Mesenchymal stem cell (in vitro differentiated cells and primary cell): ENCODE data around the gene METTL13.
A peak's percentile ranks its signal among the peaks of the same experiment; 100 is the strongest.

Experiments used
- DNase-seq: peaks from one replicate; pipeline ENCODE4 v3.0.0-alpha.2; 2013
- H2AFZ ChIP-seq: one replicate; pipeline ENCODE4 v1.6.1; 2013; ENCODE audit warnings: low read depth, mild to moderate bottlenecking, control low read depth, inconsistent platforms, low read length, moderate library complexity
- H2AK5ac ChIP-seq: 2 replicates; pipeline ENCODE4 v1.6.1; 2013; ENCODE audit warnings: low read length, moderate library complexity, mild to moderate bottlenecking, inconsistent platforms; ENCODE audit not compliant: severe bottlenecking
- H2BK120ac ChIP-seq: one replicate; pipeline ENCODE4 v1.6.1; 2013; ENCODE audit warnings: low read depth, mild to moderate bottlenecking, inconsistent platforms, low read length, moderate library complexity
- H2BK12ac ChIP-seq, 2 experiments: one replicate each; pipeline ENCODE4 v1.6.1; 2013; ENCODE audit warnings: inconsistent platforms in 2 of 2, low read length in 2 of 2, mild to moderate bottlenecking in 2 of 2, moderate library complexity in 2 of 2, control low read depth in 1 of 2
- H2BK15ac ChIP-seq: one replicate; pipeline ENCODE4 v1.6.1; 2013; ENCODE audit warnings: mild to moderate bottlenecking, low read depth, inconsistent platforms; ENCODE audit not compliant: poor library complexity, severe bottlenecking
- H2BK5ac ChIP-seq: 2 replicates; pipeline ENCODE4 v1.6.1; 2013; ENCODE audit warnings: low read depth, mild to moderate bottlenecking, low read length, control low read depth, inconsistent platforms; ENCODE audit not compliant: poor library complexity, severe bottlenecking
- H3K14ac ChIP-seq, 2 experiments: one replicate each; pipeline ENCODE4 v1.6.1; 2013; ENCODE audit warnings: inconsistent platforms in 2 of 2, low read length in 2 of 2, control low read depth in 1 of 2, mild to moderate bottlenecking in 1 of 2, moderate library complexity in 1 of 2
- H3K18ac ChIP-seq, 2 experiments: one replicate each; pipeline ENCODE4 v1.6.1; 2013; ENCODE audit warnings: inconsistent platforms in 2 of 2, low read length in 2 of 2, control low read depth in 1 of 2, low read depth in 1 of 2, mild to moderate bottlenecking in 1 of 2
- H3K23ac ChIP-seq, 2 experiments: one replicate each; pipeline ENCODE4 v1.6.1; 2013; ENCODE audit warnings: inconsistent platforms in 2 of 2, low read length in 2 of 2, mild to moderate bottlenecking in 2 of 2, moderate library complexity in 2 of 2, control low read depth in 1 of 2
- H3K27ac ChIP-seq: 2 replicates; pipeline ENCODE4 v1.5.1; 2013; ENCODE audit warnings: mild to moderate bottlenecking, moderate library complexity, low read length, control low read depth, inconsistent platforms; ENCODE audit not compliant: poor library complexity, severe bottlenecking
- H3K27me3 ChIP-seq, 2 experiments: 2 replicates each; pipeline versions ENCODE4 v1.6.1 to v1.7.0; 2013; ENCODE audit warnings: low read length in 2 of 2, mild to moderate bottlenecking in 2 of 2, moderate library complexity in 2 of 2, control low read depth in 1 of 2, inconsistent platforms in 1 of 2; ENCODE audit not compliant: control insufficient read depth in 1 of 2, insufficient read depth in 1 of 2
- H3K36me3 ChIP-seq, 2 experiments: 2 replicates each; pipeline versions ENCODE4 v1.6.1 to v1.7.0; 2013; ENCODE audit warnings: low read length in 2 of 2, control low read depth in 1 of 2, inconsistent platforms in 1 of 2, low read depth in 1 of 2, mild to moderate bottlenecking in 1 of 2; ENCODE audit not compliant: insufficient read depth in 2 of 2, control insufficient read depth in 1 of 2
- H3K4ac ChIP-seq, 2 experiments: one replicate each; pipeline ENCODE4 v1.6.1; 2013; ENCODE audit warnings: inconsistent platforms in 2 of 2, low read length in 2 of 2, mild to moderate bottlenecking in 2 of 2, moderate library complexity in 2 of 2, control low read depth in 1 of 2, low read depth in 1 of 2
- H3K4me1 ChIP-seq: 2 replicates; pipeline ENCODE4 v1.6.1; 2013; ENCODE audit warnings: low read depth, low read length, control low read depth; ENCODE audit not compliant: control insufficient read depth, insufficient read depth
- H3K4me2 ChIP-seq: 2 replicates; pipeline ENCODE4 v1.6.1; 2013; ENCODE audit warnings: low read length, mild to moderate bottlenecking, inconsistent platforms; ENCODE audit not compliant: poor library complexity, severe bottlenecking
- H3K4me3 ChIP-seq, 2 experiments: 2 replicates each; pipeline versions ENCODE4 v1.5.1 to v1.7.0; 2013; ENCODE audit warnings: low read length in 2 of 2, mild to moderate bottlenecking in 2 of 2, control low read depth in 1 of 2, low read depth in 1 of 2; ENCODE audit not compliant: insufficient read depth in 1 of 2
- H3K79me1 ChIP-seq: replicated peaks from 2 replicates; pipeline ENCODE4 v1.6.1; 2013; ENCODE audit warnings: mild to moderate bottlenecking, control low read depth, low read length, inconsistent platforms; ENCODE audit not compliant: poor library complexity, severe bottlenecking
- H3K9ac ChIP-seq: 2 replicates; pipeline ENCODE4 v1.7.0; 2013; ENCODE audit warnings: mild to moderate bottlenecking, low read length, moderate library complexity
- H3K9me3 ChIP-seq: 2 replicates; pipeline ENCODE4 v1.7.0; 2013; ENCODE audit warnings: mild to moderate bottlenecking, low read length; ENCODE audit not compliant: control insufficient read depth
- H4K8ac ChIP-seq: one replicate; pipeline ENCODE4 v1.6.1; 2013; ENCODE audit warnings: inconsistent platforms, mild to moderate bottlenecking, low read length, moderate library complexity
- H4K91ac ChIP-seq: one replicate; pipeline ENCODE4 v1.6.1; 2013; ENCODE audit warnings: mild to moderate bottlenecking, low read length, inconsistent platforms
- WGBS: methylation state at CpG from one replicate; pipeline ENCODE4 v1.1.7; 2013; ENCODE audit warnings: mixed read lengths; 5-methylcytosine and 5-hydroxymethylcytosine counted together

METTL13 gene

DNA sequence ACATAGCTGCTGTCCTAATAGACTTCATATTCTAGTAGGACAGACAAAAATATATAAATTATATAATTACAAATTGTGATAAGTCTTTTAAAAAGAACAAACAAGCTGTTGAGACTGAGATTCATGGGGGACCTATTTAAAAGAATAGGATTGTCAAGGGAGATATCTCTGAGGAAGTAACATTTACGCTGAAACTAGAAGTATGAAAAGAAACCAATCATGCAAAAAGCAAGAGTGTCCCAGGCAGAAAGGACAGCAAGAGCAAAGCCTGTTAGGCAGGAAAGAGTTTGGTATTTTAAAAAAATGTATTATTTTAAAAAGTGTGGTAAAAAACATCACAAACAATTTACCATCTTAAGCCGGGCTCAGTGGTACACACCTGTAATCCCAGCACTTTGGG is 9.1 kb upstream of the METTL13 start:
- Histone ChIP-seq H3K4me1 (no peaks in the 10 kb centered on the region), H3K79me1 (no peaks in the 10 kb centered on the region), H2BK120ac (no peak overlapping the region), H2AFZ (no peak overlapping the region), H3K36me3 (no peaks in the 10 kb centered on the region), H2BK12ac (no peak overlapping the region), H2AK5ac (no peak overlapping the region), H3K9ac (no peak overlapping the region), H2BK5ac (no peak overlapping the region), H3K18ac (no peak overlapping the region), H4K8ac (no peak overlapping the region), H4K91ac (no peak overlapping the region), H3K4me3 (no peak overlapping the region), H3K14ac (no peak overlapping the region), H3K4me2 (no peak overlapping the region), H3K23ac (no peak overlapping the region), H2BK15ac (no peak overlapping the region), H3K4ac (no peak overlapping the region), H3K27ac (no peak overlapping the region), H3K9me3 (no peaks in the 10 kb centered on the region), H3K27me3 (no peaks in the 10 kb centered on the region)
- 91% methylated on average over 2 of the region's 2 CpGs for WGBS
- DNase-seq: no peak

DNA sequence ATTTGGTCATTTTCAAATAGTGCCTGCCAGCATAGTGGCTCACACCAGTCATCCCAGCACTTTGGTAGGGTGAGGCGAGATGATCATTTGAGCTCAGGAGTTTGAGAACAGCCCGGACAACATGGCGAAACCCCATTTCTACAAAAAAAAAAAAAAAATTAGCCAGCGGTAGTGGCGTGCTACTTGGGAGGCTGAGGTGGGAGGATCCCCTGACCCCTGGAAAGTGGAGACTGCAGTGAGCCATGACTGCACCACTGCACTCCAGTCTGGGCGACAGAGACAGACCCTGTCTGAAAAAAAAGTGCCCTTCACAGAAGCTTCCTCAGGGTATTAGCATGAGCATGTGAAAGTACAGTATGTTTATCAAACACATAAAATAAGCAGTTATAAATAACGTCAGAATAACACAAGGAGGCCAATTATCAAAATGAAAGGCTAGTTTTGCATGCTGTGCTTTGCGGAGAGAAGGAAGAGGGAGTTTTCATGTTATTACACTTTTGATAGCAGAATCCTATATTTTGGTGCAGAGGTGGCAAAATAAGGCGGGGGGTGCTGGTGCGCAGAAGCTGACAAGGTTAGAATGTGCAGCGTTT is 781 bp upstream of the METTL13 start:
- Histone ChIP-seq H3K23ac (no peak overlapping the region), H3K9ac (peak overlapping the region; percentile 86), H2BK12ac (no peak overlapping the region), H4K8ac (peak overlapping the region; percentile 92), H3K4me3 (peak overlapping the region; percentile 35 to 79), H3K14ac (no peak overlapping the region), H3K18ac (peak overlapping the region in 1 of 2 experiments; percentile 77), H2AK5ac (peak overlapping the region; percentile 57), H2BK5ac (no peak overlapping the region), H3K79me1 (peaks cover 23% of the 10 kb centered on the region), H3K27ac (peak overlapping the region; percentile 95), H2BK15ac (no peak overlapping the region), H4K91ac (peak overlapping the region; percentile 63), H2BK120ac (no peak overlapping the region), H3K9me3 (no peaks in the 10 kb centered on the region), H3K4ac (peak overlapping the region; percentile 28 to 56), H3K4me2 (peak overlapping the region; percentile 61), H3K36me3 (peaks cover 12 to 25% of the 10 kb centered on the region in 2 experiments), H2AFZ (no peak overlapping the region), H3K27me3 (no peaks in the 10 kb centered on the region), H3K4me1 (peaks cover 7% of the 10 kb centered on the region)
- DNase-seq: no peak
- WGBS: 24% methylated on average over 7 of the region's 11 CpGs

DNA sequence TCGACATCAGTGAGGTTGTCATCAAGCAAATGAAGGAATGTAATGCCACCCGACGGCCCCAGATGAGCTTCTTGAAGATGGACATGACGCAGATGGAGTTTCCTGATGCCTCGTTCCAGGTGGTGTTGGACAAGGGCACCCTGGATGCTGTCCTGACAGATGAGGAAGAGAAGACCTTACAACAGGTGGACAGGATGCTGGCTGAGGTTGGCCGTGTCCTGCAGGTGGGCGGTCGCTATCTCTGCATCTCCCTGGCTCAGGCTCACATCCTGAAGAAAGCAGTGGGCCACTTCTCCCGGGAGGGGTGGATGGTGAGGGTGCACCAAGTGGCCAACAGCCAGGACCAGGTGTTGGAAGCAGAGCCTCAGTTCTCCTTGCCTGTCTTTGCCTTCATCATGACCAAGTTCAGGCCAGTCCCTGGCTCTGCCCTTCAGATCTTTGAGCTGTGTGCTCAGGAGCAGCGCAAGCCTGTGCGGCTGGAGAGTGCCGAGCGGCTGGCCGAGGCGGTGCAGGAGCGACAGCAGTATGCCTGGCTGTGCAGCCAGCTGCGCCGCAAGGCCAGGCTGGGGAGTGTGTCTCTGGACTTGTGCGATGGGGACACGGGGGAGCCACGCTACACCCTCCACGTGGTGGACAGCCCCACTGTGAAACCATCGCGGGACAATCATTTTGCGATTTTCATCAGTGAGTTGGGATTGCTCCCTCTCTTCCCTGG is 2.5 kb downstream of the METTL13 start:
- H2BK120ac ChIP-seq: no peak overlapping the region
- peaks cover 42% of the 10 kb centered on the region for H3K79me1 ChIP-seq
- H2AK5ac ChIP-seq: no peak overlapping the region
- peaks cover 7% of the 10 kb centered on the region for H3K4me1 ChIP-seq
- H3K23ac ChIP-seq: no peak overlapping the region
- H3K14ac ChIP-seq: no peak overlapping the region
- DNase-seq: no peak
- no peak overlapping the region for H3K27ac ChIP-seq
- no peak overlapping the region for H2BK12ac ChIP-seq
- H4K91ac ChIP-seq: peak overlapping the region; percentile 34
- no peak overlapping the region for H2AFZ ChIP-seq
- peaks cover 33 to 52% of the 10 kb centered on the region in 2 experiments for H3K36me3 ChIP-seq
- no peak overlapping the region for H3K18ac ChIP-seq
- no peak overlapping the region for H3K4me3 ChIP-seq
- H3K4ac ChIP-seq: no peak overlapping the region
- H2BK5ac ChIP-seq: no peak overlapping the region
- no peak overlapping the region for H4K8ac ChIP-seq
- H3K9me3 ChIP-seq: no peaks in the 10 kb centered on the region
- H3K27me3 ChIP-seq: no peaks in the 10 kb centered on the region
- WGBS: 96% methylated on average over 25 of the region's 25 CpGs
- H2BK15ac ChIP-seq: no peak overlapping the region
- no peak overlapping the region for H3K4me2 ChIP-seq
- H3K9ac ChIP-seq: no peak overlapping the region

DNA sequence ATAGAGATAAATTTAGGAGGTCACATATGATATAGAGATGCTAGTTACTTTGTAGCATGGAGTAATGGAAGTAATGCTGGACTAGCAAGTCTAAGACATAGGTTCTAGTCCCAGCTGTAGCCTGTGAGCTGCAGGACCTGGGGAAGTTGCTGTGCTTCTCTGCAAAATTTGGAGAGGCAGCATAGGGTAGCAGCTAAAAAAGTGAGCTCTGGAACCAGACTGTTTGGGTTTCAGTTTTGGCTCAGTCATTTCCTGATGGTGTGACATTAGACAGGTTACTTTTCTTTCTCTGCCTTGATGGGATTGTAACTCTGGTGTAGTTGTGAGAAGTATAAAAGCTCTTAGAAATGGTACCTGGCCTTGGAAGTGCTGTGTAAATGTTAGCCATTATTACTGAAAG is 3.3 kb downstream of the METTL13 start:
- DNase-seq: no peak
- no peak overlapping the region for H4K91ac ChIP-seq
- no peak overlapping the region for H2BK12ac ChIP-seq
- peak overlapping the region; percentile 0 for H3K9ac ChIP-seq
- no peak overlapping the region for H3K14ac ChIP-seq
- no peak overlapping the region for H2AFZ ChIP-seq
- H3K4me1 ChIP-seq: peaks cover 7% of the 10 kb centered on the region
- H2BK120ac ChIP-seq: no peak overlapping the region
- no peak overlapping the region for H3K4me2 ChIP-seq
- no peak overlapping the region for H3K27ac ChIP-seq
- H3K18ac ChIP-seq: no peak overlapping the region
- H2BK15ac ChIP-seq: no peak overlapping the region
- H4K8ac ChIP-seq: no peak overlapping the region
- H3K4ac ChIP-seq: no peak overlapping the region
- H3K23ac ChIP-seq: no peak overlapping the region
- H3K36me3 ChIP-seq: peaks cover 33 to 60% of the 10 kb centered on the region in 2 experiments
- no peak overlapping the region for H2BK5ac ChIP-seq
- peaks cover 42% of the 10 kb centered on the region for H3K79me1 ChIP-seq
- no peak overlapping the region for H3K4me3 ChIP-seq
- no peaks in the 10 kb centered on the region for H3K9me3 ChIP-seq
- no peaks in the 10 kb centered on the region for H3K27me3 ChIP-seq
- H2AK5ac ChIP-seq: no peak overlapping the region
